Nephron progenitor cell (in vitro differentiated cells): ENCODE measurements around the gene TMEM143.

Experiments
- DNase-seq: peaks from one replicate; pipeline ENCODE4 v3.0.0; 2021
- H3K27ac Mint-ChIP-seq: 2 replicates; pipeline ENCODE4 v1.8.0; 2021; ENCODE audit warnings: mild to moderate bottlenecking, moderate library complexity, mixed read lengths
- H3K27me3 Mint-ChIP-seq: 2 replicates; pipeline ENCODE4 v1.8.0; 2021; ENCODE audit warnings: mild to moderate bottlenecking, low read depth, mixed read lengths; ENCODE audit not compliant: poor library complexity
- H3K36me3 Mint-ChIP-seq: 2 replicates; pipeline ENCODE4 v1.8.0; 2021; ENCODE audit warnings: low read depth, mixed read lengths
- H3K4me1 Mint-ChIP-seq: 2 replicates; pipeline ENCODE4 v1.8.0; 2021; ENCODE audit warnings: mixed read lengths
- H3K4me3 Mint-ChIP-seq: 2 replicates; pipeline ENCODE4 v1.8.0; 2021; ENCODE audit warnings: mild to moderate bottlenecking, moderate library complexity, mixed read lengths
- H3K9me3 Mint-ChIP-seq: 2 replicates; pipeline ENCODE4 v1.8.0; 2021; ENCODE audit warnings: mild to moderate bottlenecking, moderate library complexity, mixed read lengths
- CTCF ChIP-seq: fragments of 200-600 bp; sonication (generic); IDR thresholded peaks from 2 replicates; pipeline ENCODE4 v1.5.0; 2021; ENCODE audit warnings: antibody characterized with exemption

The TMEM143 gene

GRCh38 chr19:48361912-48362311 lies 1.8 kb downstream of the TMEM143 start:
- no peak for TF ChIP-seq CTCF
- H3K4me3 Mint-ChIP-seq, result no peak overlapping the region
- DNase-seq, result no peak
- peaks cover 9% of the 10 kb centered on the region for H3K36me3 Mint-ChIP-seq
- H3K4me1 Mint-ChIP-seq, result peaks cover 5% of the 10 kb centered on the region
- H3K9me3 Mint-ChIP-seq, result no peaks in the 10 kb centered on the region
- H3K27me3 Mint-ChIP-seq, result no peaks in the 10 kb centered on the region
- H3K27ac Mint-ChIP-seq, result no peak overlapping the region

- TF ChIP-seq CTCF, result no peak
- no peaks in the 10 kb centered on the region for H3K9me3 Mint-ChIP-seq
Measured at GRCh38 chr19:48359123-48359522, 4.6 kb downstream of the TMEM143 start.

GRCh38 chr19:48355365-48355954 lies 8.3 kb downstream of the TMEM143 start:
- no peak for TF ChIP-seq CTCF
- peaks cover 9% of the 10 kb centered on the region for H3K36me3 Mint-ChIP-seq

More at GRCh38 chr19:48359123-48359522, 4.6 kb downstream of the TMEM143 start:
- no peak for DNase-seq
- Mint-ChIP-seq H3K4me1 (peaks cover 17% of the 10 kb centered on the region), H3K4me3 (no peak overlapping the region), H3K27me3 (no peaks in the 10 kb centered on the region), H3K27ac (no peak overlapping the region), H3K36me3 (peaks cover 9% of the 10 kb centered on the region)

GRCh38 chr19:48354332-48354992 lies 9.3 kb downstream of the TMEM143 start:
- peaks cover 2% of the 10 kb centered on the region for H3K27me3 Mint-ChIP-seq
- H3K9me3 Mint-ChIP-seq, result no peaks in the 10 kb centered on the region
- no peak for TF ChIP-seq CTCF
- peaks cover 6% of the 10 kb centered on the region for H3K36me3 Mint-ChIP-seq
- no peak overlapping the region for H3K4me3 Mint-ChIP-seq
- peak overlapping the region; percentile 25 for H3K27ac Mint-ChIP-seq
- no peak for DNase-seq
- H3K4me1 Mint-ChIP-seq, result peaks cover 27% of the 10 kb centered on the region

More at GRCh38 chr19:48355365-48355954, 8.3 kb downstream of the TMEM143 start:
- peaks cover 2% of the 10 kb centered on the region for H3K27me3 Mint-ChIP-seq
- no peak overlapping the region for H3K4me3 Mint-ChIP-seq
- no peaks in the 10 kb centered on the region for H3K9me3 Mint-ChIP-seq
- peak overlapping the region; percentile 83 for H3K27ac Mint-ChIP-seq
- H3K4me1 Mint-ChIP-seq, result peaks cover 27% of the 10 kb centered on the region
- no peak for DNase-seq

- no peak overlapping the region for H3K4me3 Mint-ChIP-seq
- no peak for TF ChIP-seq CTCF
- no peak for DNase-seq
- peaks cover 5% of the 10 kb centered on the region for H3K36me3 Mint-ChIP-seq
- H3K27me3 Mint-ChIP-seq, result peaks cover 2% of the 10 kb centered on the region
- H3K27ac Mint-ChIP-seq, result peak overlapping the region; percentile 28
- H3K9me3 Mint-ChIP-seq, result no peaks in the 10 kb centered on the region
- peaks cover 26% of the 10 kb centered on the region for H3K4me1 Mint-ChIP-seq
Measured at GRCh38 chr19:48353677-48354076, 10.1 kb downstream of the TMEM143 start.

GRCh38 chr19:48351341-48351752 lies 12.4 kb downstream of the TMEM143 start:
- Mint-ChIP-seq H3K27ac (no peak overlapping the region), H3K4me3 (no peak overlapping the region)
- TF ChIP-seq CTCF, result peak; percentile 67

More at GRCh38 chr19:48351341-48351752, 12.4 kb downstream of the TMEM143 start:
- peak; percentile 81 for DNase-seq
- H3K4me1 Mint-ChIP-seq, result peaks cover 37% of the 10 kb centered on the region
- H3K36me3 Mint-ChIP-seq, result no peaks in the 10 kb centered on the region
- no peaks in the 10 kb centered on the region for H3K9me3 Mint-ChIP-seq
- peaks cover 2% of the 10 kb centered on the region for H3K27me3 Mint-ChIP-seq
